ENCODE data around the gene NOP10.

NOP10 gene

GRCh38 chr15:34323217-34323616 is 19.7 kb downstream of the NOP10 start:
- peaks cover 99% of the 10 kb centered on the region for H3K79me2 ChIP-seq (ENCODE audit: insufficient read depth, low read length)
- no peak for TF ChIP-seq CTCF (conservative IDR thresholded peaks at IDR 0.05; ENCODE audit: low read length)
- no peak for TF ChIP-seq EZH2phosphoT487 (IDR thresholded peaks at IDR 0.05; ENCODE audit: borderline replicate concordance)
- no peak overlapping the region for H3K9ac ChIP-seq (ENCODE audit: low read depth, low read length, poor library complexity, severe bottlenecking)
- peaks cover 14% of the 10 kb centered on the region for H4K20me1 ChIP-seq (ENCODE audit: insufficient read depth, low read length, poor library complexity, severe bottlenecking)
- H3K9me2 ChIP-seq (replicated peaks; ENCODE audit: low read depth, low read length): no peaks in the 10 kb centered on the region
- H3K4me2 ChIP-seq (ENCODE audit: low read depth, low read length, poor library complexity, severe bottlenecking): no peak overlapping the region
- peaks cover 5% of the 10 kb centered on the region for H3K36me3 ChIP-seq (ENCODE audit: insufficient read depth, low read length)
- H3K9me3 ChIP-seq (ENCODE audit: insufficient read depth, low read depth, low read length): no peaks in the 10 kb centered on the region
- no peaks in the 10 kb centered on the region for H3K27me3 ChIP-seq (ENCODE audit: insufficient read depth, low read length, poor library complexity, severe bottlenecking)
- H2AFZ ChIP-seq (ENCODE audit: low read length): no peak overlapping the region
- H3K4me1 ChIP-seq (ENCODE audit: insufficient read depth, low read length, poor library complexity, severe bottlenecking): peaks cover 44% of the 10 kb centered on the region
- no peaks in the 10 kb centered on the region for H3F3A ChIP-seq (ENCODE audit: low read depth)
- no peak overlapping the region for H3K4me3 ChIP-seq (ENCODE audit: low read length, poor library complexity, severe bottlenecking)

GRCh38 chr15:34318277-34319079 is 24.5 kb downstream of the NOP10 start:
- Histone ChIP-seq H3K4me3 (ENCODE audit: low read length, poor library complexity, severe bottlenecking) (peak overlapping the region; percentile 72), H3K4me2 (ENCODE audit: low read depth, low read length, poor library complexity, severe bottlenecking) (peak overlapping the region; percentile 84), H3K9me3 (ENCODE audit: insufficient read depth, low read depth, low read length) (no peaks in the 10 kb centered on the region), H3K36me3 (ENCODE audit: insufficient read depth, low read length) (peaks cover 3% of the 10 kb centered on the region), H3K9ac (ENCODE audit: low read depth, low read length, poor library complexity, severe bottlenecking) (peak overlapping the region; percentile 58), H3K79me2 (ENCODE audit: insufficient read depth, low read length) (peaks cover 98% of the 10 kb centered on the region), H3K27me3 (ENCODE audit: insufficient read depth, low read length, poor library complexity, severe bottlenecking) (no peaks in the 10 kb centered on the region), H3F3A (ENCODE audit: low read depth) (no peaks in the 10 kb centered on the region), H2AFZ (ENCODE audit: low read length) (no peak overlapping the region), H4K20me1 (ENCODE audit: insufficient read depth, low read length, poor library complexity, severe bottlenecking) (peaks cover 28% of the 10 kb centered on the region), H3K9me2 (replicated peaks; ENCODE audit: low read depth, low read length) (no peaks in the 10 kb centered on the region), H3K4me1 (ENCODE audit: insufficient read depth, low read length, poor library complexity, severe bottlenecking) (peaks cover 59% of the 10 kb centered on the region)
- TF ChIP-seq EZH2phosphoT487 (IDR thresholded peaks at IDR 0.05; ENCODE audit: borderline replicate concordance): no peak
- no peak for TF ChIP-seq CTCF (conservative IDR thresholded peaks at IDR 0.05; ENCODE audit: low read length)

- H3F3A ChIP-seq (ENCODE audit: low read depth): no peaks in the 10 kb centered on the region
- H4K20me1 ChIP-seq (ENCODE audit: insufficient read depth, low read length, poor library complexity, severe bottlenecking): peaks cover 33% of the 10 kb centered on the region
- H3K27me3 ChIP-seq (ENCODE audit: insufficient read depth, low read length, poor library complexity, severe bottlenecking): no peaks in the 10 kb centered on the region
- no peaks in the 10 kb centered on the region for H3K9me3 ChIP-seq (ENCODE audit: insufficient read depth, low read depth, low read length)
- H3K4me2 ChIP-seq (ENCODE audit: low read depth, low read length, poor library complexity, severe bottlenecking): peak overlapping the region; percentile 84
- peak overlapping the region; percentile 11 for H3K9ac ChIP-seq (ENCODE audit: low read depth, low read length, poor library complexity, severe bottlenecking)
- H2AFZ ChIP-seq (ENCODE audit: low read length): no peak overlapping the region
- no peak for TF ChIP-seq CTCF (conservative IDR thresholded peaks at IDR 0.05; ENCODE audit: low read length)
- TF ChIP-seq EZH2phosphoT487 (IDR thresholded peaks at IDR 0.05; ENCODE audit: borderline replicate concordance): no peak
- H3K79me2 ChIP-seq (ENCODE audit: insufficient read depth, low read length): peaks cover 98% of the 10 kb centered on the region
- H3K9me2 ChIP-seq (replicated peaks; ENCODE audit: low read depth, low read length): no peaks in the 10 kb centered on the region
- H3K4me1 ChIP-seq (ENCODE audit: insufficient read depth, low read length, poor library complexity, severe bottlenecking): peaks cover 69% of the 10 kb centered on the region
- H3K4me3 ChIP-seq (ENCODE audit: low read length, poor library complexity, severe bottlenecking): peak overlapping the region; percentile 13
- H3K36me3 ChIP-seq (ENCODE audit: insufficient read depth, low read length): peaks cover 17% of the 10 kb centered on the region
Measured at GRCh38 chr15:34314491-34315490, 28.1 kb downstream of the NOP10 start.
